HG02623 (cell line): Measurements from ENCODE around the gene PPP2R3A.
"Not testable (repeated sequence)": the region's sequence is repeated elsewhere in the genome, so short reads cannot be mapped to it uniquely, and the experiment has no call there.

Experiments used
- ATAC-seq: cut with Tn5 transposase; IDR thresholded peaks from one replicate; pipeline ENCODE4 v1.9.1; 2021; ENCODE audit warnings: moderate library complexity; ENCODE audit not compliant: unreplicated experiment

The PPP2R3A gene

DNA sequence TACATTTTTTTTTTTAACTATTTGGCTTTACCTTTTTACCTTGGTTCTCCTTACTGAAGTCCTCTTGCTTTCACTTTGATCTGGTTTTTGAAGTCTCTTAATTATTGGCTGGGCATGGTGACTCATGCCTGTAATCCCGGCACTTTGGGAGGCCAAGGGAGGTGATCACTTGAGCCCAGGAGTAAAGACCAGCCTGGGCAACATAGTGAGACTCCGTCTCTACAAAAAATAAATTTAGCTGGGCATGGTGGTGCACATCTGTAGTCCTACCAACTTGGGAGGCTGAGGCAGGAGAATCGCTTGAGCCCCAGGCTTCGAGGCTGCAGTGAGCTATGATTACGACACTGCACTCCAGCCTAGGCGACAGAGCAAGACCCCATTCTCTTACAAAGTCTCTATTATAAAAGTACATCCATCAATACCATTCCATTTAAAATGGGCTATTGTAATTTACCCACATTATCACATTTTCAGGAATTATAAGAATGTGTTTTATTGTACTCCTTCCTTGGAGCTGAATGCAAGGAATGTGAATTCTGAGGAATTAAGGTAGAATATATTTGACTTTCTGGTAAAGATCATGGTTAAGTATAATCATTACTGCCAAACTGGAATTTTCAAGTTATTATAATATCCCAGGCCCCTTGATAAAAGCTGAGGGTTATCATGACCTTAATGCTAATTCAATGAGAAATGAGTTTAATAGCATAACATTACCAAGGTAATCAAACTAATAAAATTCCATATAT lies 181.6 kb downstream of the PPP2R3A start:
- no peak for ATAC-seq

DNA sequence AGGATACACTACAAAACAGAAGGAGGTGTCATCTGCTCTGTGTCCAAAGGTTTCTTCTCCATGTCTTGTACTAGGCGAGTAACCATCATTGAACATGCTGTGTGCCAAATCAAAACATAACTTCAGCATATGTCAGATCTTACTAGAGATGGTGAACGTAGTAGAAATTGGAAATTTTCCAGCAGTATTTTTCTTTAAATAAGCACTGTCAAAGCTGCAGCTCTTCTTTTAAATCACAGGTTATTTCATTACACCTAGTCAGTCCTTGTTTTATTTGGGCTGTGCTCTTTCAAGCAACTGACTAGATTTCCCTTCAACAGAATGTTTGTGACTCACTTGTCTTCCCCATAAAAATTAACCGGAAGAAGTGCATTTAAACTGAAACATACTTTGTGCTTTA lies 184.1 kb downstream of the PPP2R3A start:
- no peak for ATAC-seq

DNA sequence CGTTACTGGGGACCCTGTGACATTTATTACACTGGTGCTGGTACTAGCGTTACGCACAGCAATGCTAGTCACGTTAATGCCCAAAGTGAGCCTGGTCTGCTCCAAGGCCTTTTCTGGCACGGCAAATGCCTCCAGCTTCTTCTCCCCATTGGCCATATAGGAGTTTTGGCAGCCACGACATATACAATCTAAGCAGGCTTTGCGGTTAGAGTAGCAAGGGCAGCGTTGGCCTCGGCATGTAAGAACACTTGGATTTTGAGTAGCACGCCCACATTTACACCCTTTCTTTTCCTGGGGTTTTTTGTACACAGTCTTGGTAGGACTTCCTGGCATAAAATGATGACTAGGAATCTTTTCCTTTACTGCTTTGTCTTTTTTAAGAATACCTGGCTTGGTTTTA lies 185.7 kb downstream of the PPP2R3A start:
- no peak for ATAC-seq

DNA sequence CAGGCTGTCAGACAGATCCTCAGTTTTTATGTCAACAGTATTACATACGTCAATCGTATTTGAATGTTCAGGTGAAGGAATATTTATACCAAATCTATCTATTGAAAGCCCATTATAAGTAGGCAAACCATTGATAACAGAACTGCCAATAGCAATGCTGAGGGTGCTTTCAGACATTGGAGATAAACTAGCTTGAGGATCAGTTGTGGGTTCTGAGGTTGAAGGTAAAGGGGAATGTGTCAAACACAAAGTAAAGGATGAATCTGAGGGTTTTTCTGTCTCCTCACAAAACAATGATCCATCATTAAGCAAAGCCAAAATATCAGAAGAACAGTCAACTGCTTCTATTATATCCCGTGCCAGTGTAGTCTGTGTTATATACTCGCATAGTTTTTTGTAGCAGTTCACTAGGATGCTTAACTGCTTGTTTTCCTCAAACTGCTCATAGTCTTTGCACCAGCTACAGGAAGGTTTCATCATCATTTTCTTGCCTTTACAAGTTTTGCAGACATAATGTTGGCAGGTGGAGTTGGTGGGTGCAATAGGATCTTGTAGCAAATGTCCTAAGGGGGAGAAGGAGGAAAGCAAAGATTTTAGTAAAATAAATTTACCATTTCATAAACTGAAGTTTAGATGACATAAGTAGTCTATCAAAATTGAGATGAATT lies 186.8 kb downstream of the PPP2R3A start:
- no peak for ATAC-seq

DNA sequence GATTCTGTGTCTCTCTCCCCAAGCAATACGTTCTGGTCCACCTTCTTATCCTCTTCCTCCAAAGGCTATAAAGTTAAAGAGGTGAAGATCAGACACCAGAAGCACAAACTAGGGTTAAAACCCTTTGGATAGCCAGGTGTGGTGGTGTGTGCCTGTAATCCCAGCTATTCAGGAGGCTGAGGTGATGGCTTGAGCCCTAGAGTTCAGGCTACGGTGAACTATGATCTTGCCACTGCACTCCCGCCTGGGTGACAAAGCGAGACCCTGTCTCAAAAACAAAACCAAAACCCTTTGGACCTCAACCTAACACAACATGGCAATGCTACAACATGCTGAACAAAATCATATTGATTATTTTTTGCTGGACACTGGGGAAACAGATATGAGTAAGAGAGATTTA lies 187.4 kb downstream of the PPP2R3A start:
- no peak for ATAC-seq

DNA sequence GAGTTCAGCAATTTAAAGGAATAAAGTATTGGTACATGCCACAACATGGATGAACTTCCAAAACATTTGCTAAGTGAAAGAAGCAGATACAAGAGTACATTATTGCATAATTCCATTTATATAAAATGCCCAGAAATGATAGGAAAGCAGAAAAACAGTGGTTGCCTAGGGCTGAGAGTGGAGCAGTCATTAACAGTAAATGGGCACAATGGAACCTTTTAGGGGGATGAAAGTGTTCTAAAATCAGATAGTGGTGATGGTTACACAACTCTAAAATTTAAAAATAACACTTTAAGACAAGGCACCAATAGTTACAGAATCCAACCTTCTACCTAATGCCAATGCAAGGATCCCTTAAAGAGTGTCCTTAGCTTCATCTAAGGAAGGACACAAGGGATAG lies 196.0 kb downstream of the PPP2R3A start:
- no peak for ATAC-seq

DNA sequence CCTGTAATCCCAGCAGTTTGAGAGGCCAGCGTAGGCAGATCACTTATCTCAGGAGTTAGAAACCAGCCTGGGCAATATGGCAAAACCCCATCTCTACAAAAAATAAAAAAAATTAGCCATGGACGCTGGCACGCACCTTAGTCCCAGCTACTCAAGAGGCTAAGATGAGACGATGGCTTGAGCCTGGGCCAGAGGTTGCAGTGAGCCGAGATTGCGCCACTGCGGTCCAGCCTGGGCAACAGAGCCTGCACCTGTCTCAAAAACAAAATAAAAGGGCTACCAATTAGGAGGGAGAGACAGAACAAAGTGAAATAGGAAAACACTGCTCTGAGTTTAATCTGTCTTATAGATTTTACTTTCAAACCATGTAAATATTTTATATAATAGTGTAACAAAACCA lies 196.8 kb downstream of the PPP2R3A start:
- no peak for ATAC-seq

DNA sequence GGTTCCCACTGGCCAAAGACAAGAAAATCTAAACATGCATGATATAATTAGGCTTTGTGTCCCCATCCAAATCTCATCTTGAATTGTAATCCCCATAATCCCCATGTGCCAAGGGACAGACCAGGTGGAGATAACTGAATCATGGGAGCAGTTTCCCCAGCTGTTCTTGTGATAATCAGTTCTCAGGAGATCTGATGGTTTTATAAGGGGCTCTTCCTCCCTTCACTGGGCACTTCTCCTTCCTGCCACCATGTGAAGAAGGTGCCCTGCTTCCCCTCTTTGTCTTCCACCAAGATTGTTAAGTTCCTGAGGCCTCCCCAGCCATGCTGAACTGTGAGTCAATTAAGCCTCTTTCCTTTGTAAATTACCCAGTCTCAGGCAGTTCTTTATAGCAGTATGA lies 198.1 kb downstream of the PPP2R3A start:
- ATAC-seq: not testable (repeated sequence)

DNA sequence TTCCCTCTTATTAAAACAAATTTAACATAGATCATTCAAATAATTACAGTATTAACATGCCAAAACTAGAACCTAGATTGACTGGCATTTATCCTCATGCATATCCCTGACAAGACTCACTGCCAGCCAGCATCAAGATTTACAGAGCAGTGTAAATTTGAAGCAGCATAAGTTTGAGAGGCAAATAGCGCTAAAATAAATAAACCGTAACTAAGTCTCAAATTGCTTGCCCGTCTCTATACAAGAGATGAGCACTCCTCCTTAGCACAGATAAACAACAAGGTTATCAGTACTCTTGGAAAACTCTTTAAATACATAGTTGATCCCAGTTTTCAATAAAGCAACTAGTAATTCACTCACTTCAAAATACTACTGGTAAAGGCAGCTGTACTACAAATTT lies 201.0 kb downstream of the PPP2R3A start:
- ATAC-seq: no peak

DNA sequence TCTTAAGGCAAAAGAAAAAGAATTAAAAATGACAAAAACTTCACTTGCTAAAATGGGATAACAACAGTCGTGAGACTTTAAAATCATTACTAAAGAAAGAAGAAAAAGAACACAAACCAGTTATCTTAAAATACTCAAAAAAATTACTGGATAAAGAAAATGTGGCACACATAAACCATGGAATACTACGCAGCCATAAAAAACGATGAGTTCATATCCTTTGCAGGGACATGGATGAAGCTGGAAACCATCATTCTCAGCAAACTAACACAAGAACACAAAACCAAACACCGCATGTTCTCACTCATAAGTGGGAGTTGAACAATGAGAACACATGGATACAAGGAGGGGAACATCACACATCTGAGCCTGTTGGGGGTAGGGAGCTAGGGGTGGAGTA lies 202.7 kb downstream of the PPP2R3A start:
- ATAC-seq: not testable (repeated sequence)

DNA sequence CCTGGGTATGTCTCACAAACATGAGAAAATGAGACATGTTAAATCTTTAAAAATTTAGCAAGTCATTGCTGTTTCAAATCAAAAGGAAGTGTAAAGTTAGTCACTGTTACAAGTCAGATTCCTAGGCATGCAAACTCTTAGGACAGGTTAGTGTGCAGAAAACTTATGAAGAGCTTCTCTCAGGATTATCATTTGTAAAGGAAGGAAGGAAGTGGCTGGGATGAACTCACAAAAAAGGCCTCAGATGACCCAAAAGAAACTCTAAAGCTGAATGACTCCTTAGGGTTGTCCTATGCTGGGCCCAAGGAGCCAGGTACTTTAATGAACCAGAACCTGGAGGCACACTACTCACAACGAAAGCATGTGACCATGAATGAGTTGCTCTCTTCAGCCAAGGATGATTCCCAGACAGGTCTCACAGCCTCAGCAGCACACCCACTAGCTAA lies 205.6 kb downstream of the PPP2R3A start:
- peak; percentile 45 for ATAC-seq

DNA sequence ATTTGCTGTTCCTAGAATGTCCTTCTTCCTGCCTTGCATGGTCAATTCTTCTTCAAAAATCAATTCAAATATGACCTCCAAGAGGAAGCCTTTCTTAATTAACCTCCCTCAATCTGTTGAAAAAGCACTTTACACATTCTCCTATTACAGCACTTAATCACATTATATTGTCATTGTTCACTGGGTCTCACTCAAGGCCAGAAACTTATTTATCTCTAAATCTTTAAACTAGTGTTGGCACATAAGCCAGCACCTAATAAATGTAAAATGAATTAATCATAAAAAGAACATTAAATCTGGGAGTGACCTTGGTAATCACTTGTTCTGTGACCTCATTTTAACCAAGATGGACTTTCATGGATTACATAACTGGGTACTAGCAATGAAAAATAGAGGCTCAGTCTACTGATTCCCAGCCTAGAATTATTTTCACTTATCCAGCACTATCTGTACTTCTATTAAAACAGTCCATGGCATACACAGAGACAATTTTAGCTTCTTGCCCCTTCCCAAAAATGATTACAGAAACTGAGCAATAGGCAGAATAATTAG lies 208.5 kb downstream of the PPP2R3A start:
- ATAC-seq: no peak

DNA sequence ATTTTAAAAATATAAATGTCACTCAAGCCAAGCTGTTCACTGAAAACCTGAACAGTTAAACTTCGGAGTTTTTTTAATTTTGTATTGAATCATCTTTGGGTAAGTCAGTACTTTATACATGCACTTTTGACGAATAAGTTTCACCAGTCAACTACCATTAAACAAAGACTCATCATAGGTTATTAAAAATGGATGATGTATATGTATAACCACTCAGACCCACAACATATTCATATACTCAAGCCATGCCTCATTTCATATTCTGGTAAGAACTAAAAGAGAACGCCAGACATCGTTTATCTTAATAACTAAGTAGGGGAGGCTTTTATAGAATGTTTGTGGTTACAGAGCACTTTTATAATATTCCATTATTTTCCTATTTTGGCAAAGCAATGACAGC lies 212.3 kb downstream of the PPP2R3A start:
- no peak for ATAC-seq

DNA sequence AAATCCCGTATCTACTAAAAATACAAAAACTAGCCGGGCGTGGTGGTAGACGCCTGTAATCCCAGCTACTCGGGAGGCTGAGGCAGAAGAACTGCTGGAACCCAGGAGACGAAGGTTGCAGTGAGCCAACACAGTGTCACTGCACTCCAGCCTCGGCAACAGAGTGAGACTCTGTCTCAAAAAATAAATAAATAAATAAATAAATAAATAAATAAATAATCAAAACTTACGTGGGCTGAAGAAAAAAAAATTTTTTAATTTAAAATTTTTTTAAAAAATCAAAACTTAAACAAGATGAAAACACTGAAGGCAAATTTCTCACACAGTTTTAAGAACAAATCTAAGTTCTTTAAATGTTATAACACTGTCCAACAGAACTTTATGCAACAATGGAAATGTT lies 216.2 kb downstream of the PPP2R3A start:
- ATAC-seq: no peak

DNA sequence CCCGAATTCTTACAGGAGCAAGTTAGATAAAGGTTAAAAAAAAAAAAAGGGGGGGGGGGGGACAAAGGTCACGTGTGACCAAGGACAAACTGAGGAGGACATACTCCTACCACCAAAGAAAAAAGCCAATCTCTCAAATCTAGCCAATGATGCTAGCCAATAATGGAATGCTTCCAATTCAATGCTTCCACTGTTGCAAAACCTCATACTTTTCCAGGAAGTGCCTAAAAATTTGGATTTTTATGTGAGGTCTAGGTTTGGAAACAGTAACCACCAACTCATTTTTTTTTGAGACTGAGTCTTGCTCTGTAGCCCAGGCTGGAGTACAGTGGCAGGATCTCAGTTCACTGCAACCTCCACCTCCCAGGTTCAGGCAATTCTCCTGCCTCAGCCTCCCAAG lies 219.2 kb downstream of the PPP2R3A start:
- ATAC-seq: no peak

DNA sequence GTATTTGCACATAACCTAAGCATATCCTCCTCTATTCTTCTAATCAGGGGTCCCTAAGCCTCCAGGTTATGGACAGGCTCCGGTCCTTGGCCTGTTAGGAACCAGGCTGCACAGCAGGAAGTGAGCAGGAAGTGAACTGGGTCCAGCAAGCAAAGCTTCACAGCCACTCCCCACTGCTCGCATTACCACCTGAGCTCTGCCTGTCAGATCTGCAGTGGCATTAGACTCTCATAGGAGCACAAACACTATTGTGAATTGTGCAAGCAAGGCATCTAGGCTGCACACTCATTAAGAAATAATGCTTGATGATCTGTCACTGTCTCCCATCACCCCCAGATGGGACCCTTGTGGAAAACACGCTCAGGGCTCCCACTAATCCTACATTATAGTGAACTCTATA lies 220.8 kb downstream of the PPP2R3A start:
- peak; percentile 60 for ATAC-seq

DNA sequence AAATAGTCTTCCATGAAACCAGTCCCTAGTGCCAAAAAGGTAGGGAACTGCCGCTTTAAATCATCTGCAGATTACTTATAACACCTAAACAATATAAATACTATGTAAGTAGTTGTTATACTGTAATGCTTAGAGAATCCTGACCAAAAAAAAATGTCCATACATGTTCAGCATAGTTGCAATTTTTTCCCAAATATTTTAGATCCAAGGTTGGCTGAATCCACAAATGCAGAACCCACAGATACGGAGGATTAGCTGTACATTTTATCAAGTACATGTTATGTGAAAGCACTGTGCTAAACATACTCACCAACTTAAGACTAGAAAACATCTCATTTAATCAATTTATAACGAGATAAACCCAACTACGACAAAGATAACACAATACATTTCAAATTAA lies 221.3 kb downstream of the PPP2R3A start:
- ATAC-seq: no peak

DNA sequence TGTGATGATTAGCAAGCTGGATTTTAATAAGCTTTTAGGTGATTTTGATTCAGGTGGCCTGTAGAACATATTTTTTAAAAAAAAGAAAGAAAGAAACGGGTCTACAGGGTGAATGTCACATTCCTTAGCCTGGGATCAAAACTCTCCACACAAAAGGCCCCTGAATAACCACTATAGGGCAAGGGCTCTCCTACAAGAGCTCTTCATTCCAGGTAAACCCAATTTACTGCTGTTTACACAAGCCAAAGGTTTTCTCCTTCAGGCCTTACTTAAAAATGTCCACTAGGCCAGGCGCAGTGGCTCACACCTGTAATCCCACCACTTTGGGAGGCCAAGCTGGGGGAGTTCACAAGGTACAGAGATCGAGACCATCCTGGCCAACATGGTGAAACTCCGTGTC lies 222.3 kb downstream of the PPP2R3A start:
- no peak for ATAC-seq

DNA sequence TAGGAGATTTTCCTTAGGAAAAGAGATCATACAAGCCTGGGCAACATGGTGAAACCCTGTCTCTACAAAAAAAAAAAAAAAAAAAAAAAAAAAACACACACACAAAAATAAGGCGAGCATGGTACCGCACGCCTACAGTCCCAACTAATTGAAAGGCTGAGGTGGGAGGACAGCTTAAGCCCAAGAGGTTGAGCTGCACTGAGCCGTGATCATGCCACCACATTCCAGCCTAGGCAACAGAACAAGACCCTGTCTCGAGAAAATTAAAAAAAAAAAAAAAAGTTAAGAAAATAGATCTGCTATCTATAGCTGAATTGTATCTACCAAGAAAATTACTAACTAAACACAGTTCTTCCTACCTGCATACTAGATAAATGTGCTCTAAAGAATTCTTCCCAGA lies 223.5 kb downstream of the PPP2R3A start:
- no peak for ATAC-seq

DNA sequence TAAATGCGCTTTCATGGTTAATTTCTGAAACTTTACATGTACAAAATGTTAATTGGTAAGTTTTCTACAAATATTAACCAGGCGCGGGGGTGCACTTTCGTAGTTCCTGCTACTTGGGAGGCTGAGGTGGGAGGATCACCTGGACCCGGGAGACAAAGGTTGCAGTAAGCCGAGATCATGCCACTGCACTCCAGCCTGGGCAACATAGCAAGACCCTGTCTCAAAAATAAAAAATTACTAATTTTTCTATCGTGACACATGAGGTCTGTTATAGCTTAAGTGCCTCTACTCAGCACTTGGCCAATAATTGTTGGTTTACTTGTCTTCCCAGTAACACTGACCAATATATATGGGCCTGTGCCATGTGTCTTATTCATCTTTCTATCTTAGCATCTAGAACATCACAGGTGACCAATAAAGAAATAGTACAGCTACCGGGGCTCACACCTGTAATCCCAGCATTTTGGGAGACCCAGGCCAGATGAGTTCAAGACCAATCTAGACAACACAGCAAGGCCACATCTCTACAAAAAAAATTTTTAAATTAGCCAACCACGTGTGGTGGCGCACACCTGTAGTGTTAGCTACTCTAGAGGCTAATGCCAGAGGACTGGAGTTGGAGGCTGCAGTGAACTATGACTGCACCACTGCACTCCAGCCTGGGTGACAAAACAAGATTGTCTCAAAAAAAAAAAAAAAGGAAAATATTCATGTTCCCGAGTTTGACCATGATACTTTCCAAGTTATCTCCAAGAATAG lies 224.5 kb downstream of the PPP2R3A start:
- no peak for ATAC-seq

DNA sequence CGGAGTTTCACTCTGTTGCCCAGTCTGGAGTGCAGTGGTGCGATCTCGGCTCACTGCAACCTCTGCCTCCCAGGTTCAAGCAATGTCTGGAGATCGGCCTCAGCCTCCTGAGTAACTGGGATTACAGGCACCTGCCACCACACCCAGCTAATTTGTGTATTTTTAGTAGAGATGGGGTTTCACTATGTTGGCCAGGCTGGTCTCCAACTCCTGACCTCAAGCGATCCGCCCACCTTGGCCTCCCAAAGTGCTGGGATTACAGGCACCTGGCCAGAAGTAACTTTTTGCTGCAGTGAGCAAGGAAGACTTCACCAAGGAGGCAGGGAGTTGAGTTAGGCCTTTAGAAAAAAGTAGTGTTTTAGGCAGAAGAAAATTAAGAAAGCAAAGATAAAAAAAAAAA lies 226.7 kb downstream of the PPP2R3A start:
- ATAC-seq: not testable (repeated sequence)

DNA sequence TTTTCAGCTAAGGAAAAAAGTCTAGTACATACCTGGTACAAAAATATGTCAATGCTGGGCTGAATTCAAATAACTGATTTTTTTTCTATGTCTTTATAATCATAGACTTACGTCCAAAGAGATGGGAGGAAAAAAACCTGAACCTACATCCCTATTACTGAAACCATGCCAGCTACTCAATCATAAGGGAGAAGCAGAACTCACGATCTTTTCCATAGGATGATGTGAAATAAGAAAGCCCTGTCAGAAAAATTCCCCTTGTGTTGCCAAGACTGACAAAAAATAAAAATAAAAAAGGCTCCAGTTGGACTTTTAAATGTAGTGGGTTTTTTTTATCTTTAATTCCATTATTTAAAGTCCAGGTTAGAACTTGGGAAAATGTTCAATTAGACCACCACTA lies 227.3 kb downstream of the PPP2R3A start:
- ATAC-seq: no peak
